GM15510 (cell line): ENCODE results near the gene ACO2.

Experiments used
- POLR2A ChIP-seq: IDR thresholded peaks from 3 replicates; pipeline ENCODE4 v1.6.1; 2011; ENCODE audit warnings: borderline replicate concordance; ENCODE audit not compliant: insufficient read length; ENCODE audit errors: extremely low read depth

ACO2 gene

DNA sequence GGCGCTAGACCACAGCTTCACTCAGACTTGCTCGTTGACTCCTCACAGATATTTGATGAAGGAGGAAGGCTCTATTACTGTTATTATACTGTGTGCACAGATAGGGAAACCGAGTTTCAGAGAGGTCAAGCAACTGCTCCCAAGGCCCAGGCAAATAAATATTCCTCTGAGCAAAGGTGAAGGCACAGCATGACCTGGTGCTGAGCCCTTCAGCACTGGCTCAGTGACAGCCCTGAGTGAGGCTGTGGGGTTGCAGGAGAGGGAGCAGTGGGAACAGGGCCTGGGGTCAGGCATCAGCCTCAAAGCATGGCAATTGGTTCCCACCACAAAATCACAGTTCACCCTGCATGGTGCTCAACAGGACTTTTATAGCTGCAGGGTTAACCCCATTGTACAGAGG, 68.3 kb downstream of the ACO2 start:
- TF ChIP-seq POLR2A, result no peak

DNA sequence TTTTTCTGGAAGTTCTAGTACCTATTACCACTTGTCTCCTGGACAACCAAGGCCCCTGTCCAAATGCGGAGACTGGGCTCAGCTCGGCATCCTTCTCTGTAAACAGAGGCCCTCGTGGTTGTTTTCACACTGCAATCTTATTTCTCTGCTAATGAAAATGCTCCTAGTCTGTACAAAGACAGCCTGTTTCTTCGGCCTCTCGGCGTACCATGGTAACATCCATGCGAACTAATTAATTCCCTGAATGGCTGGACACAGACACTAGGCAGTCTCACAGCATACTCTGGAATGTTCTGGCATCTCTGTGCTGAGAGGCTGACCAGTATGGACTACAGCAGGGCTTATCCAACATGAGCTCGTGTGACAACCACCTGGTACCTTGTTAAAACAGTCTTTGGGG, 69.7 kb downstream of the ACO2 start:
- no peak for TF ChIP-seq POLR2A

DNA sequence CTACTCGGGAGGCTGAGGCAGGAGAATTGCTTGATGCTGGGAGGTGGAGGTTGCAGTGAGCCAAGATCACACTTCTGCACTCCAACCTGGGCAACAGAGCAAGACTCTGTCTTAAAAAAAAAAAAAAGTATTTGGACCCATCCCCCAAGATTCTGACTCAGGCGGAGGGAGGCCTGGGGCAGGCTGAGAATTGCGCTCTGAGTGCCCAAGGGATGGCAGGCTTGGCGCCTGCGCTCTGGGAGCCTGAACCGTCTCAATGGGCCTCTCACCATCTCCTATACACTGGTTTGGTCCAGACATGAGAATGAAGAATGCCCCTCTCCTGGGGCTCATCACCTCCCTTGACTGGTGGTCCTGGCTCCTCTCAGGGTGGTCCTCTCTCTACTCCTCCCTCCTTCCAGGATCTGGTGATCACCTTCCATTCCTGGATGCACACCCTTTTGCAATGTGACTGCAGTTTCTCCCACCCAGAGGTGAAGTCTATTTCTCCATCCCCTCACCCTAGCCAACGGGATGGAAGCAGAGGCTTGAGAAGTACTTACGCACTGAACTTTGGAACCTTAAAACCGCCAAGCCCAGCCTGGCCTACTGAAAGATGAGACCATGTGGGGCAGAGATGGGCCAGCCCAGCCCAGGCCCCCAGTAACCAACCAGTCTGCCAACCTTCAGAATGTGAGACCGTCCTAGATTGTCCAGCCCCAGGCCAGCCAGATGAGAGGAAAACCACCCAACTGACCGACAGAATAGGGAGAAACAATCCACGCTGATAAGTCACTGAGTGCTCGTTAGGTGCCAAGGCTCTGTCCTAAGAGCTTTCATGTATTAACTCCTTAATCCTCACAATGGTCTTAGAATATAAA, 70.5 kb downstream of the ACO2 start:
- TF ChIP-seq POLR2A, result no peak

GRCh38 chr22:41540006-41540315, 71.0 kb downstream of the ACO2 start:
- no peak for TF ChIP-seq POLR2A

DNA sequence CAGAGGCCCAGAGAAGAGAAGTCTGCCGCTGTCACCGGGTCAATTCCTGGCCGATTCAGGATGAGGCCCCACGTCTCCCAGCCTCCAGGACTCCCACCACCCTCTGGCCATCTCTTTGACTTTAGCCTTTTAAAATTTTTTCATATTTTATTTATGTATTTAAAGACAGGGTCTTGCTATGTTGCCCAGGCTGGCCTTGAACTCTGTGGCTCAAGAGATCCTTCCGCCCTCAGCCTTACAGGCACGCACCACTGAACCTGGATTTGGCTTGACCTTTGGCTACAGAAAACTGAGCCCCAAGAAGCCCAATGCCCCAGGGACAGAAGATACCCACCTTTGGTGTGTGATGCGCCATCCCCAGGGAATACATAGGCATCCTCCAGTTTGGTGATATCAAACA, 71.4 kb downstream of the ACO2 start:
- TF ChIP-seq POLR2A, result no peak

- TF ChIP-seq POLR2A, result no peak
These were observed 72.6 kb downstream of the ACO2 start for GRCh38 chr22:41541484-41541883.

DNA sequence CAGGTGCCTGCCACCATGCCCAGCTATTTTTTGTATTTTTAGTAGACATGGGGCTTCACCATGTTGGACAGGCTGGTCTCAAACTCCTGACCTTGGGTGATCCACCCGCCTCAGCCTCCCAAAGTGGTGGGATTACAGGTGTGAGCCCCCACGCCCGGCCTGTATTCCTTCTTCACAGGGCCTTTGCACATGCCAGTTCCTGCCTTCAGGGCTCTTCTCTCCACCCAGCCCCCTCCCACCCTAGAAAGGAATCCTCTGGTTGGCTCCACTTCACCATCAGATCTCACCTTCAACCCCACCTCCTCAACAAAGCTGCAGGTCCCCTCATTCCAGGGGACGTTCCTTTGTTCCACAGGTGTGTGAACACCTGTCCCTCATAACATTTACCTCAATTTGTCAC, 73.3 kb downstream of the ACO2 start:
- TF ChIP-seq POLR2A, result no peak

- peak; percentile 50 for TF ChIP-seq POLR2A
These were observed 75.1 kb downstream of the ACO2 start, which contains the start of gene POLR3H for GRCh38 chr22:41543854-41544670. POLR3H (minus strand) TSS chr22:41544470; CDS start chr22:41544101, 369 bp downstream.

DNA sequence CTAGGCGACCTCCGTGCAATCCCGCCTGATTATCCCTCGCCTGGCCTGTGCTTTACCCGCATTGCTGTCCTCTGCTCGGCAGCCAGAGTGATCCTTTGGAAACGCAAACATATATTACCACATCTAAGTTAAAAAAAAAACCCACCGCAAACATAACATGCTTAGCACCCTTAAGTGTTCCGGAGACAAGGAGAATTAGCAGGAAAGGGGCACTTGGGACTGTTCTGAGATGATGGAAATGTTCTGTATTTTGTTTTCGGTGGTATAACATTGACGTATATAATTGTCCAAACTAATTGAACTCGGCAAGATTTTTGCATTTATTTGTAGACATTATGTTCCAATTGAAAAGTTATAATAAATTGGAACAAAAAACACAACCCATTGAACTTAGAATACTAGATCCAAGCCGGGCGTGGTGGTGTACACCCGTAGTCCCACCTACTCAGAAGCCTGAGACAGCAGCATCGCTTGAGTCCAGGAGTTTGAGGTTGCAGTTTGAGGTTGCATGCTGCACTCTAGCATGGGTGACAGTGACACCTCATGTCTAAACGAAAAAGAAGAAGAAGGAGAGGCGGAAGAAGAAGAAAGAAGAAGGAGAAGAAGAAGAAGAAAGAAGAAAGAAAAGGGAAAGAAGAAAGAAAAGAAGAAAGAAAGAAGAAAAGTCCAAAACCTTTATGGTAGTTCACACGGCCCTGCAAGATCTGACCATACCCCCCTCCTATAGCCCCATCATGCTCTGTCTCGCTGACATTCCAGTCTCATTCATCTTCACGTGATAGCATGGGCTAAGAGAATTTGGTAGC, 76.0 kb downstream of the ACO2 start:
- TF ChIP-seq POLR2A, result no peak

DNA sequence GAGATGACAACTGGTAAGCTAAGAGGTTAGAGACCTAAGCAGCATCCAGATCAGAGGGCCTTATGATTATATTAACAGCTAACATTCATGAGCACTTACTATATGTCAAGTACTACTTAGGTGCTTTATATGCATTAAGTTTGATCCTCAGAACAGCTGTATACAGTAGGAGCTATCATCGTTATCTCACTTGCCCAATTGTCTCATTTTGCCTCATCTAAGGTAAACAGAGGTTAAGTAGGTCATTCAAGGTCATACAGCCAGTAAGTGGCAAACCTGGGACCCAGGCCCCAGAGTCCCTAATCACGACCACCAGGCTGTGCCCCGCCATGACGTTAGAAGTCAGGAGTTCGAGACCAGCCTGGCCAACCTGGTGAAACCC, 79.9 kb downstream of the ACO2 start:
- no peak for TF ChIP-seq POLR2A

DNA sequence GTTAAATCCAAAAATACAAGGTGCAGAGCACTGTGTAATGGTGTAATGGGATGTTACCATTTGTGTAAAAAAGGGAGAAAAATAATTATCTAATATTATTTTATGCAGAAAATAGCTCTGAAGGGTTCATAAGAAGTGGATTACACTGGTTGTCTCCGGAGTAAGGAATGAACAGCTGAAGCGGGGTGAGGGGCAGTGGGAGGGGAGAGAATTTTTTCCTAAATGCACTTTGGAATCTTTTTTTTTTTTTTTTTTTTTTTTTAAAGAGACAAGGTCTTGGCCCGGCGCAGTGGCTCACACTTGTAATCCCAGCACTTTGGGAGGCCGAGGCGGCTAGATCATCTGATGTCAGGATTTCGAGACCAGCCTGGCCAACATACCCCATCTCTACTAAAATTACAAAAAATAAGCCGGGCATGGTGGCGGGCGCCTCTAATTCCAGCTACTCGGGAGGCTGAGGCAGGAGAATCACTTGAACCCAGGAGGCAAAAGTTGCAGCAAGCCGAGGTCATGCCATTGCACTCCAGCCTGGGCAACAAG, 82.1 kb downstream of the ACO2 start:
- no peak for TF ChIP-seq POLR2A

DNA sequence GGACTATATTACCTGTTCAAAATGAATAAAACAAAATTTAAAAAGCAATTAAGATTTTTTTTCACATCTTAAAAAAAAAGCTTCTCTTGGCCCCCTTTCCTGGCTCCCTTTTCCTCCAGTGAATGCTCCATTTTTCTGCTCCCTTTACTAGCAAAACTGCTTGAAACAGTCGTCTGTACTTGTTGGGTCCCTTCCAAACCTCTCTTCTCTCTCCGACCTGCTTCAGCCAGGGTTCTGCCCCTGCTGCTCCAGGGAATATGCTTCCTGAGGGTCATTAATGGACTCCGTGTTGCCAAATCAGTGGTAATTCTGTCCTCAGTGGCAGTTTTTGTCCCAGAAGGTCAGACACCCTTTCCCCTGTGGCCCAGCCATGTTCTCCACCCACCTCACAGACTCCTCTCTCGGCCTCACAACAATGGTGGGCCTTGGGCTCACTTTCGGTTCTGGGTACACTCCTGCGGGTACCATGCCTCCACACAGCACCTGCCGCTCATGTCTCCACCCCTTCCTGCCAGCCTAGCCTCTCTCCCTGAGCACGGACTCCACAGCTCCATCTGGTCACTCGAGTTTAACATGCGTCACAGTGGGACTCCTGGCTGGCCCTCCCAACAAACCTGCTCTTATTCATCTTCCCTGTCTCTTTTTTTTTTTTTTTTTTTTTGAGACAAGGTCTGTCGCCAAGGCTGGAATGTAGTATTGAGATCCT, 83.1 kb downstream of the ACO2 start:
- TF ChIP-seq POLR2A, result no peak

GRCh38 chr22:41555325-41555982, 86.5 kb downstream of the ACO2 start:
- TF ChIP-seq POLR2A, result no peak

GRCh38 chr22:41556561-41556960, 87.6 kb downstream of the ACO2 start:
- TF ChIP-seq POLR2A, result no peak
